Spinal cord (tissue), 10 donors: Measurements from ENCODE around the gene RBM11. TPM values are rescaled to one million over a fixed set of nuclear protein-coding genes. Genes with fewer than 3 reads are reported as not detected.

Source experiments
- DNase-seq, 6 donors: peaks; one replicate each; pipeline versions ENCODE4 v3.0.0 to v3.0.0-alpha.2; 2013 to 2015; ENCODE audit warnings: low spot score in 6 of 6, low read depth in 4 of 6
- H3K27ac ChIP-seq: one replicate; pipeline ENCODE4 v1.5.1; 2013; ENCODE audit warnings: low read depth, low read length, control low read depth
- H3K27me3 ChIP-seq: one replicate; pipeline ENCODE4 v1.6.1; 2013; ENCODE audit warnings: low read length; ENCODE audit not compliant: control insufficient read depth, insufficient read depth
- H3K36me3 ChIP-seq: one replicate; pipeline ENCODE4 v1.6.1; 2013; ENCODE audit warnings: low read length; ENCODE audit not compliant: control insufficient read depth, insufficient read depth
- H3K4me1 ChIP-seq: one replicate; pipeline ENCODE4 v1.6.1; 2013; ENCODE audit warnings: low read length; ENCODE audit not compliant: control insufficient read depth, insufficient read depth
- H3K4me3 ChIP-seq: one replicate; pipeline ENCODE4 v1.5.1; 2013; ENCODE audit warnings: low read depth, low read length, control low read depth
- H3K9me3 ChIP-seq: one replicate; pipeline ENCODE4 v1.6.1; 2013; ENCODE audit warnings: low read length; ENCODE audit not compliant: control insufficient read depth, insufficient read depth
- WGBS: methylation state at CpG from one replicate; pipeline ENCODE4 v1.1.5; 2013; ENCODE audit warnings: missing lambda C conversion rate; ENCODE audit not compliant: insufficient coverage; 5-methylcytosine and 5-hydroxymethylcytosine counted together
- polyA plus RNA-seq, 2 donors: library from polyadenylated mRNA; unstranded; fragments of 120-200 nt; gene quantifications; one replicate each; pipeline ENCODE4 v1.2.1, GENCODE V29; 2013; ENCODE audit not compliant: insufficient read length in 2 of 2
- total RNA-seq, 2 donors: library from RNA; depleted of rRNA in 1 of 2; stranded (reverse); fragments of 120-200 nt in 1 of 2; fragments of >200 nt in 1 of 2; gene quantifications; one replicate each; pipeline versions ENCODE4 v1.2.3 to v1.2.4, GENCODE V29; 2013 to 2014
- donor health status: healthy.

RBM11 gene
- total and polyA plus RNA-seq, 4 donors: 6.0 to 14.4 (median 9.4) TPM

DNA sequence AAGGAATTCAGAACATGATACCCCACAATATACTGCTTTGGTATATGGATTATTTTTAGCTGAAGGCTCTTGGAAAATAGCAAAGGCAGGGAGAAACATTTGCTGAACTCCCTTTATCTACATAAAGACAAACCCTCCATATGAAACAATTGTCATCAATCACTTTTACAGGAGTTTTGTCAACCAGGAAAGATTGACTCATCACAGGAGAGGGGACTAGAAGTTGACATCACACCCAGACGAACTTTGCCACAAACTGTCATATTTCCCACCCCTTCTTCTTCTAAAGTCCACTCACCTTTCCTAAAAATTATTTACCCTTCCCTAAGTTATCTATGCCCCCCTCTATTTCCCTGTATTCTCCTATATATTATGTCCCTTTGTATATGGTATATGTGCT lies 47.9 kb downstream of the RBM11 start:
- DNase-seq: no peak
- Histone ChIP-seq H3K27ac (no peak overlapping the region), H3K36me3 (no peaks in the 10 kb centered on the region), H3K9me3 (no peaks in the 10 kb centered on the region), H3K4me3 (no peak overlapping the region), H3K27me3 (no peaks in the 10 kb centered on the region), H3K4me1 (no peaks in the 10 kb centered on the region)
- 57% methylated on average over 1 of the region's 1 CpG for WGBS

DNA sequence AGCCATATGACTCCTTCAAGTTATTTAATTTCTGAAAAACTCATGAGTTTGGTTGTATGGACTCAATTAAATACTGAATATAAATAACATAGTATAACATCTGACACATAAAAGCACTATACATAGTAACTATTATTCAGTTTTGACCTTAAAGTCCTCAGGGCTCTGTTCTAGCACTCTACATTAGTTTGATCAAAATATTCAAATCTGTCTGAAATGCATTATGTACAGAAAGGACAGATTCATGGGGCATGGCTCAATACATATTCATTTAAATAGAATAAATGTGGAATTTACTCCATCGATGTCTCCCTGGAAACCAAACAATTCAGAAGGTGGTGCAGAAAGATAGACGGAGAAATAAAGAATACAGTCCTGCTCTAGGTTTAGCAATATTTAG lies 49.1 kb downstream of the RBM11 start:
- Histone ChIP-seq H3K27ac (no peak overlapping the region), H3K36me3 (no peaks in the 10 kb centered on the region), H3K9me3 (no peaks in the 10 kb centered on the region), H3K4me1 (no peaks in the 10 kb centered on the region), H3K27me3 (no peaks in the 10 kb centered on the region), H3K4me3 (no peak overlapping the region)
- no CpG with 5 or more reads among the region's 2 CpGs for WGBS
- no peak for DNase-seq

DNA sequence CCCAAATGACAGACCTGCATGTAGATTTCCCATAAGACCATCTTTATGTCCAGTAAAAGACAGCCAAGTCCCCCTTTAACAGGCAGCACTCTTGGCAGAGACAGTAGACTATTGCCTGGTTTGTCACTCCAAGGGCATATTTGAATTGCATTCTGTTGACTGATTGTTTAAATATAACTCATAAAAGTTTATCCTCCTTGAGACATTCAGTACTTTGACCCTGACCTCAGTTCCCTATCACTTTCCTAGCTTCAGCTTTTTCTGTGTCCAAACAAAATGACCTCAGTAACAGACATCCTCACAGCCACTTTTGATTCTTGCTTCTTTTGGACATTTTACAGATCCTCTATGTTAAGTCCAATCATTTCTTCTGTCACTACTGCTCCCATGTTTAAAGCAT lies 51.1 kb downstream of the RBM11 start:
- Histone ChIP-seq H3K4me3 (no peak overlapping the region), H3K36me3 (no peaks in the 10 kb centered on the region)

DNA sequence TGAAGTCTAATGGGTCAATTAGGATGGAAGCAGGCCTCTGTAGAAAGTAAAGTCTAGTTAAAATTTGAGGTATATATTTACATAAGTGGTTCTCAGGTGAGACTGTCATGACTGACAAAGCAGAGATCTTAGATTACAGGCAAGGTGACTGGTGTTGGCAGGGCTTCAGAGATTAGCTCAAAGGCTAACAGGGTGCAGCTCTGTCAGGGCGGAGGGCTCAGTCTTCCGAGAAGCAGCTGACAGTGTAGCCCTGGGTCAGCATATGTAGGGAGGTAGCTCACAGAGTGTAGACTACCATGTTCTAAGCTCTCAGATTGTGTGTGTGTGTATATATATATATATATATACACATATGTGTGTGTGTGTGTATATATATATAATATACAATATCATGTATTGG lies 54.7 kb downstream of the RBM11 start:
- Histone ChIP-seq H3K4me1 (peaks cover 7% of the 10 kb centered on the region), H3K36me3 (no peaks in the 10 kb centered on the region), H3K27me3 (peaks cover 8% of the 10 kb centered on the region), H3K9me3 (no peaks in the 10 kb centered on the region), H3K4me3 (no peak overlapping the region), H3K27ac (no peak overlapping the region)
- no peak for DNase-seq
- WGBS: no CpG with 5 or more reads among the region's 2 CpGs

More for the DNA sequence above, 51.1 kb downstream of the RBM11 start:
- Histone ChIP-seq H3K27me3 (no peaks in the 10 kb centered on the region), H3K27ac (no peak overlapping the region), H3K4me1 (no peaks in the 10 kb centered on the region), H3K9me3 (no peaks in the 10 kb centered on the region)
- DNase-seq: no peak

DNA sequence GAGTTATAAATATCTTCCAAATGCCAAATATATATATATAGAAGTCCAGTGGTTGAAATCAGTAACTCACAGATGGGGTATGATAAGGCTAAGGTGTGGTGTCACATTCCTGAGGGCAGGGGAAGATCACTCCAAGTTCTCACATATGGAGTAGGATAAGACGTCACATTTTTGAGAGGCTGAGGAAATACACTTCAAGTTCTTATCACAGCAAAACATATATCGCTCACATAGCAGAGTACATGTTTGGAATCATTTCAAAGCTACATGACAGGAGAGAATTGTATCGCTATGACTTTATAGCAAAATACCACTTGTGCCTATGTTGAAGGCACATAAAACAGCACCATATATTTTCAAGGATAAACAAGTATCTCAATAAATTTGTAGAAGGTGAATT lies 55.1 kb downstream of the RBM11 start:
- H3K27me3 ChIP-seq: peaks cover 8% of the 10 kb centered on the region
- H3K27ac ChIP-seq: no peak overlapping the region
- H3K9me3 ChIP-seq: no peaks in the 10 kb centered on the region
- WGBS: no CpG with 5 or more reads among the region's 3 CpGs
- H3K36me3 ChIP-seq: no peaks in the 10 kb centered on the region
- H3K4me1 ChIP-seq: peaks cover 7% of the 10 kb centered on the region
- H3K4me3 ChIP-seq: no peak overlapping the region
- no peak for DNase-seq

DNA sequence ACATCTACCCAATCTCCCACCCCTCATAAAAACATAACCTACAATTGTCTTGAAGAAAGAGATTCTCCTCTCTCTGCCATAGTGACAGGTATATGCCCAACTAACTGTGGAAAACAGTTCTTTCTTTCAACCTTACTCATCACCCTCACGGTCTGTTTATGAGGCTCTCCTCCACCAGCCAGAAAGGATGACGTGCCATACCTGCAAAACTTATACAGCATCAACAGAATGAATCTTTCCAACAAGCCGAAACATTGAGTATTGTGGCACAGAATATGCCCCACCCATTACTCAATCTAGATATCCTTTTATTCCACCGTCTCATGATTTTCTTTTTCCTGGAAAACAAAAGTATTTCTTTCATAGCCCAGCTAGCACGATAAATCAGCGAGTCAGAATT lies 55.7 kb downstream of the RBM11 start:
- Histone ChIP-seq H3K9me3 (no peaks in the 10 kb centered on the region), H3K4me3 (no peak overlapping the region), H3K4me1 (peaks cover 7% of the 10 kb centered on the region), H3K36me3 (no peaks in the 10 kb centered on the region), H3K27me3 (peaks cover 8% of the 10 kb centered on the region), H3K27ac (no peak overlapping the region)
- 97% methylated on average over 4 of the region's 6 CpGs for whole genome bisulfite sequencing
- DNase-seq: no peak

DNA sequence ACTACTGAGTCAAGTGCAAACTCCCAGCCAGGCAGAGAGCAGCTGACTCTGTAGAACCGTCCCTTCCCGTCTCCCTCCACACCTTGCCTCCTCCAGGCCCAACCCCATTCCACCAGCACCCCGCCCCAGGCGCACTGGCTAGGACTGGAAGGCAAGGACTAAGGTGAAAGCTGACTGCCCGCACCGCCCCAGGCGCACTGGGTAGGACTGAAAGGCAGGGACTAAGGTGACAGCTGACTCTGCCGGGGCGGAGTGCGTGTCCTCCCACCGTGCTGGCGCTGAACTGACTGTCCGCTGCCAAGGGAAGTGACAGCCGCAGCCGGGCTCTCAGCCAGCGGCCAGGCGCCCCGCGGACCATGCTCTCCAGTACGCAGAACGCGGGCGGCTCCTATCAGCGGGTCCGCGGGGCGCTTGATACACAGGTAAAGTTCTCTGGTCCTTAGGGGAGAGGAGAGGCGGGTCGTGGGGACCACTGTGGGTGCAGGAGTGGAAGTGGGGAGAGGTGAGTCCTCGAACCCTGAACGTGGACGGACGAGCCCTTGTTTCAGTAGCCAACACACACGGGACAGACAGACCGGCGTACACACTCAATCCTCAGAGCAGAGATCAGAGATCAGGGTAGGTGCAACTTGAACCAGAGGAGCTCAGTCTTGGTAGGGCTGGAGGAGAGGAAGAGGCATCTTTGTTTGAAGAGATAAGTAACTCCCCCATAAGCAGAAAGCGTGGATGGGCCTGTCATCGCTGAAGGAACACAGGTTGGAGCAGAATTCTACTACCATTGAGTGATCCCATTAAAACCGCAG lies 58.0 kb downstream of the RBM11 start:
- Histone ChIP-seq H3K4me3 (no peak overlapping the region), H3K9me3 (no peaks in the 10 kb centered on the region), H3K27me3 (peaks cover 8% of the 10 kb centered on the region), H3K4me1 (peaks cover 7% of the 10 kb centered on the region), H3K36me3 (no peaks in the 10 kb centered on the region), H3K27ac (no peak overlapping the region)
- WGBS: 17% methylated on average over 37 of the region's 39 CpGs
- peak in 2 of 6 donors; percentile 38 to 61 for DNase-seq

DNA sequence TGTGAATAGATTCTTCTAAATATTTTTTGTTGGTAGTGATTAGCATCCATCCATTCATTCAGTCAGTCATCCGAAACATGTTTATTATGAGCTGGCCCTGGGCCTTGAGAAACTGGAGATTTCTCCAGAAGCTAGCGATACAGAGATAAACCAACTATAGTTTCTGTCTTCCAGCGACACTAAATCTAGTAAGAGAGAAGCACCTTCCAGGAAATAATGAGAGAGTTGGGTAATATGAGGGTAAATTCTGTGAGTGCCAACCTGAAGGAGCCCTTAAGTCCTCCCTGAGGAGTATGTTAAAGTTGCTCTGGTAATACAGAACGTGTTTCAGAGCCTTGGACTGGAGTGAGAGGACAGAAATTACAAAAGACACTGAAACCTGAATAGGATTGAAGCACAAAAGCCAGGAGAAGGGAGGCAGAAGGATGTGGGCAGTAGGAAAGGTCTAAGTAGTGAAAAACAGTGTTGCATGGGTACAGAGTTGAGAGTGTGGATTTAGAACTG lies 59.8 kb downstream of the RBM11 start:
- Histone ChIP-seq H3K27me3 (peaks cover 8% of the 10 kb centered on the region), H3K36me3 (no peaks in the 10 kb centered on the region), H3K4me1 (peaks cover 7% of the 10 kb centered on the region), H3K27ac (no peak overlapping the region), H3K9me3 (no peaks in the 10 kb centered on the region), H3K4me3 (no peak overlapping the region)
- 77% methylated on average over 2 of the region's 4 CpGs for WGBS
- DNase-seq: no peak
